GM19099 (cell line): ENCODE data around the gene ARID4B.

Experiments
- POLR2A ChIP-seq: IDR thresholded peaks from 3 replicates; pipeline ENCODE4 v1.6.1; 2011; ENCODE audit warnings: low read depth; ENCODE audit not compliant: insufficient read length; ENCODE audit errors: extremely low read depth

ARID4B gene

DNA sequence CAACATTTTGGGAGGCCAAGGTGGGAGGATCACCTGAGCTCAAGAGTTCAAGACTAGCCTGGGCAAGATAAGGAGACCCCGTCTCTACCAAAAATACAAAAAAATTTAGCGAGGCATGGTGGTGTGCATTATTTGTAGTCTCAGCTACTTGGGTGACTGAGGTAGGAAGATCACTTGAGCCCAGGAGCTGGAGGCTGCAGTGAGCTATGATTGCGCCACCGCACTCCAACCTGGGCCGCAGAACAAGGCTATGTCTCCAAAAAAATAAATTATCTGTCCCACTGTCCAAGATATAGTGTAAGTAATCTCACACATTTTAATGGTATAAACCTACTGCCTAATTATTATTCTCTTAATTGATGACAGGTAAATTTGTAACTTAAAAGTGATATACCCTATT lies 12.8 kb downstream of the ARID4B start:
- TF ChIP-seq POLR2A = no peak

DNA sequence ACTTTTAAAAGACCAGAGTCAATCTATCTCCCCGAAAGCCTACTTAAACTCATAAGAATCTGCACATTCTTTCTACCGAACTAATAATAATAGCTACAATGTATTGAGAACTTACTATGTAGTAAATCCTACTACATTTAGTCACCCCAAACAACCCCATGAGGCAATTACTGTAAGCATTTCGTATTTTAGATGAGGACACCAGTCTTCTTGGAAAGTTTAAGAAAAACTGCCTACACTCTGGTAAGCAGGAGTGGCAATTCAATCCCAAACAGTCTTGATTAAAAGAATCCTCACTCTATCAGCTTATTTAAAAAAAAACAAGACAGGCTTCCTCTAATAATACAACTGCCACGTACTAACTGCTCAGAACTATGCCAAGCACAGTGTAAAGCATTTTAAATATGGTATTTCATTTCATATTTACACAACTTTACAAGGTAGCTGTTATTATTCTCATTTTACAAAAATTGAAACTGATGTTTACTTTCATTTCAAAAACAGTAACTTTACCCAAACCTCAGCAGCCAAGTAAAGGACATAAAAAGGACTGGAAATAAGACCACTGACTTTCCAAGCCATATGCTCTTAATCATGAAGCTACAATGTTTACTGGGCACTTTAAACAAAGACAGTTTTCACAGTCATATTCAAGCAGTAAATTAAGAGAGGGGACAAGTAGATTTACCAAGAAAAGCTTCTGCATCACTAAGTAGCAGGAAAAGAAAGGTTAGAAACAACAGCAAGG lies 13.9 kb downstream of the ARID4B start:
- TF ChIP-seq POLR2A = no peak

GRCh38 chr1:235313262-235313661 lies 14.7 kb downstream of the ARID4B start:
- TF ChIP-seq POLR2A = no peak

DNA sequence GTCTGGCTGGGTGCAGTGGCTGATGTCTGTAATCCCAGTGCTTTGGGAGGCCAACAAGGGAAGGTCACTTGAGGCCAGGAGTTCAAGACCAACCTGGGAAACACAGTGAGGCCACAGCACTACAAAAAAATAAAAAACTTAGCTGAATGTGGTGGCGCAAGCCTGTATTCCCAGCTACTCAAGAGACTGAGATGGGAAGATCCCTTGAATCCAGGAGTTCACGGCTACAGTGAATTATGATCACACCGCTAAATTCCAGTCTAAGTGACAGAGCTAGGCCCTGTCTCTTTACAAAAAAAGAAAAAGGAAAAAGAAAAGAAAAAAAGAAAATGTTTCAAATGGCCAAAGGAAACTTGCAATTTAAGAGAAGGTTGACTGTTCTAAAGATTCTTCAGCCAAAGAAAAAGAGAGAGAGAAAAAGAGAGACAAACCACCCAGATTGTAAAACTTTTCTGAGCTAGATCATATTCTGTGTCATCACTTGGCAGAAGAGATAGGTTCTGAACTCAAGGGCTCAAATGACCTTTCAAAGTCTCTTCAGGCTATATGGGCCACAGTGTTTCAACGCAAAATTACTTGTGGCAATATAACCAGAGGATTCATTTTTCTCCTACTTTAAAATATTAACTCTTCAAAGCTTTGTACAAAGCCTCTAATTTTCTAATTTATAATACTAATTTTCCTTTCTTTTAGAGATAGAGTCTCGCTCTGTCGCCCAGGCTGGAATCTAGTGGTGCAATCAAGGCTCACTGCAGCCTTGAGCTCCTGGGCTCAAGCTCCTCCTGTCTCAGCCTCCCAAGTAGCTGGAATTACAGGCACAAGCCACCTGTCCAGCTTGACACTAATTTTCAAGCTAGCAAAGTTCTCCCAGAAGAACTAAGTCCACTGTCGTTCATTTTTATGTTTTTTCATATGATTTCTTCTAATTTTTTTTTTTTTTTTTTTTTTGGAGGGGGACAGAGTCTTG lies 20.5 kb downstream of the ARID4B start:
- TF ChIP-seq POLR2A = no peak

- TF ChIP-seq POLR2A = no peak
These were observed 23.2 kb downstream of the ARID4B start for GRCh38 chr1:235304549-235305451.

DNA sequence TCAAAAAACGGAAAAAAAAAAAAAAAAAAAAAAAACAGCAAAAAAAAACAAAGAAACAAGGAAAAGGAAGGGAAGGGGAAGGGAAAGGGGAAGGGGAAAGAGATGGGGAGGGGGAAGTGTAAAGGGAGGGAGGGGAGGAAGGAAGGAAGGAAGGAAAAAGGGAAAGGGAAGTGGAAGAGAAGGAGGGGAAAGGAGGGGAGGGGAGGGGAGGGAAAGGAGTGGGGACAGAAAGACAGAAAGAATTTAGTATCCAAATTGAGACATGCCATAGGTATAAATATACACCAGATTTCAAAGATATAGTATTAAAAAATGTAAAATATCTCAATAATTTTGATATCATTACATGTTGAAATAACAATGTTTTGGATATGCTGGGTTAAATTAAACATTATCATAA lies 25.8 kb downstream of the ARID4B start:
- no peak for TF ChIP-seq POLR2A

DNA sequence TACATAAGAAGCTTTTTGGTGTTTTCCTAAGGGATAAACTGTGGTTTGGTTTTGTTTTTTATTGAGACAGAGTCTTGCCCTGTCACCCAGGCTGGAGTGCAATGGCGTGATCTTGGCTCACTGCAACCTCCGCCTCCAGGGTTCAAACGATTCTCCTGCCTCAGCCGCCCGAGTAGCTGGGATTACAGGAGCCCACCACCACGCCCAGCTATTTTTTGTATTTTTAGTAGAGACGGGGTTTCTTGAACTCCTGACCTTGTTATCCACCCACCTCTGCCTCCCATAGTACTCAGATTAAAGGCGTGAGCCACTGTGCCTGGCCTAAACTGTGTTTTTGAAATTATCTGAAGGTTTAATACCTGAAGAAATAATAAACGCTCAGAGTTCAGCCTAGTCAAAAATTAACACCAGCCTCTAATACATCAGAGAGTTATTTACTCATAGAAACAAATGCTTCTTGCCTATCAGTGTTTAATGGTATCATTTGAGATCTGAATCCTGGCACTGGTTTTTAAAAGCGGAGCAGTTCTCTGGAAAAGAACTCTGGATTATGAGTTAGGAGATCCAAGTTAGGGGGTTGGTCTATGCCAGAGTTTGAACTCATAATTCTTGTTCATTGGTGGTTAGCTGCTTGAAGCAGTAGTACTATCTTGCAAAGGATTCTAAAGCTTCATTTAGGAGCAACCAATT lies 28.7 kb downstream of the ARID4B start:
- no peak for TF ChIP-seq POLR2A

DNA sequence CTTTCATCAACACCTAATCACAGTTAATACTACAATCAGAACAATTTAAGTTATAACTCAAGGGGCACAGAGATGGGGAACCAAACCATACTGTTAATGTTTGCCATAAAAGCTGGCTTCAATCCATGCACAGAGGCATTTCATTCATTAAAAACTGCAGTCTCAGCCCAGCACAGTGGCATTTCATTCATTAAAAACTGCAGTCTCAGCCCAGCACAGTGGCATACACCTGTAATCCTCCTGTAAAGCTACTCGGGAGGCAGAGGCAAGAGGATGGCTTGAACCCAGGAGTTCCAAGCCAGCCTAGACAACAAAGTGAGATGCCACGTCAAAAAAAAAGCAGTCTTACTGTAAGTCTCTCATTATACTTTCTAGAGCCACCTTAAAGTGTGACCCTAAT lies 29.2 kb downstream of the ARID4B start:
- TF ChIP-seq POLR2A = no peak

- TF ChIP-seq POLR2A = no peak
These were observed 30.4 kb downstream of the ARID4B start for GRCh38 chr1:235297579-235297978.

GRCh38 chr1:235296729-235297128 lies 31.2 kb downstream of the ARID4B start:
- TF ChIP-seq POLR2A = no peak

DNA sequence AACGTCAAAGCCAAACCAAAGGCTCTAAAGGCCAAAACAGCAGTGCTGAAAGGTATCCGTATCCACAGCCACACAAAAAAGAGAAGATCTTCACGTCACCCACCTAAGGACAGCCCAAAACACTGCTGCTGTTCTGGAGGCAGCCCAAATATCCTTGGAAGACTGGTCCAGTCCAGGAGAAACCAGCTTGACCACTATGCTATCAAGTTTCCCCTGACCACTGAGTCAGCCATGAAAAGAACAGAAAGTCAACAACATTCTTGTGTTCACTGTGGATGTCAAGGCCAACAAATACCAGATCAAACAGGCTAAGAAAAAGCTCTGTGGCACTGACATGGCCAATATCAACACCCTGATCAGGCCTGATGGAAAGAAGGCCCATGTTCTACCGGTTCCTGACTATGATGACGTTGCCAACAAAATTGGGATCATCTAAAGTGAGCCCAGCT lies 32.1 kb downstream of the ARID4B start:
- TF ChIP-seq POLR2A = no peak

DNA sequence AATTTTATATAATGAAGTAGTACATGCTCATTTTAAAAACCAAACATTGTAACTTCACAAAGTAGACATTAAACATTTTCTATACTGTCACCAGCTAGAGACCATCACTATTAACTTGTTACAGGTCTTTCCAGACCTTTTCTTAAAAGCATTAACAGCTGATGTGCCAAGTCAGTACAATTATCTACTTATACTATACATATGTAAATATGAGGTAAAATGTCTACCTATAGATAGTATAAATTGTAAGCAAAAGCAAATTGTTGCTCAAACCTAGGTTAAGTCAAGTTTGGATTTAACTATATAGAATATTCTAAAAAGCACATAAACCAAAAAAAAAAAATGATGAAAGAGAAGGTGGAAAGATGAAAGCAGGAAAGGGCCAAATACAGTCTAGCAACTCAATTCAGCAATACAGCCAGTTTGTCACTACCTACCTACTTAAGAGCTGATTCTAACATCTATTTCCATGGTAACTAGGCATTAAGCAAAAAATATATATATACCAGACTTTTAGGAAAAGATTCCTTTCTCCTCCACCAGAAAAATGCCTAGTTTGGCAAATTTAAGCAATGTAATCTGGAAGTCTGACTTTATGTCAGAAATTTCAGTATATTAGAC lies 34.5 kb downstream of the ARID4B start:
- no peak for TF ChIP-seq POLR2A

DNA sequence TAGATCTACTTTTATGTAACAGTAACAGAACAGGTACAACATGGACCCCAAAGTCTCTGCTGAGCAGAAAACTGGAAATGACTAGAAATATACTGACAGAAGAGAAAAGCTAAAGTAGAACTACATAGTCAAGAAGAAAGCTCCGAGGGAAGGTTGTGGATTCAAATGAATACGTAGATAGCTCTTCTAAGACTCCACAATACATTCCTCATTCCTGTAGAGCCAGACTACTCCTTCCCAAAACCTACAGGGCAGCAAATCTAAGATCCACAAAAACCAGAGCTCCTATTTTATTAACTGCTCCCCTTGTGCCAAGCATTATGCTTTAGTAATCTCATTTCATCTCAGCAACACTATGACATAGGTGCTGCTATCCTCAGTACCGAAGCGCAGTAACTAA lies 35.2 kb downstream of the ARID4B start:
- no peak for TF ChIP-seq POLR2A

- TF ChIP-seq POLR2A = no peak
These were observed 36.3 kb downstream of the ARID4B start for GRCh38 chr1:235291599-235292091.

GRCh38 chr1:235290740-235291502 lies 37.1 kb downstream of the ARID4B start:
- TF ChIP-seq POLR2A = no peak
